Vagina (tissue), 2 donors: ENCODE results near the gene LENG8.

Source experiments
- POLR2A ChIP-seq, 2 donors: fragments of 450-650 bp; IDR thresholded peaks; one replicate each; pipeline ENCODE4 v1.6.1; 2017; ENCODE audit warnings: antibody characterized with exemption in 2 of 2, mild to moderate bottlenecking in 2 of 2, moderate library complexity in 2 of 2
- POLR2AphosphoS5 ChIP-seq, 2 donors: sonication (generic); formaldehyde crosslinking; IDR thresholded peaks; one replicate each; pipeline ENCODE4 v1.9.0; 2017; ENCODE audit warnings: antibody characterized with exemption in 2 of 2, mild to moderate bottlenecking in 2 of 2, low read depth in 1 of 2; ENCODE audit not compliant: insufficient read depth in 1 of 2
- TF ChIP-seq, protein P1 (sequence below), 3 experiments: fragments of 450-650 bp in 2 of 3; fragments of 200-600 bp in 1 of 3; sonication (generic) in 1 of 3; IDR thresholded peaks; one replicate each; pipeline ENCODE4 v1.5.1; 2017 to 2019; ENCODE audit warnings: antibody characterized with exemption in 3 of 3, mild to moderate bottlenecking in 2 of 3, moderate library complexity in 2 of 3

DNA sequence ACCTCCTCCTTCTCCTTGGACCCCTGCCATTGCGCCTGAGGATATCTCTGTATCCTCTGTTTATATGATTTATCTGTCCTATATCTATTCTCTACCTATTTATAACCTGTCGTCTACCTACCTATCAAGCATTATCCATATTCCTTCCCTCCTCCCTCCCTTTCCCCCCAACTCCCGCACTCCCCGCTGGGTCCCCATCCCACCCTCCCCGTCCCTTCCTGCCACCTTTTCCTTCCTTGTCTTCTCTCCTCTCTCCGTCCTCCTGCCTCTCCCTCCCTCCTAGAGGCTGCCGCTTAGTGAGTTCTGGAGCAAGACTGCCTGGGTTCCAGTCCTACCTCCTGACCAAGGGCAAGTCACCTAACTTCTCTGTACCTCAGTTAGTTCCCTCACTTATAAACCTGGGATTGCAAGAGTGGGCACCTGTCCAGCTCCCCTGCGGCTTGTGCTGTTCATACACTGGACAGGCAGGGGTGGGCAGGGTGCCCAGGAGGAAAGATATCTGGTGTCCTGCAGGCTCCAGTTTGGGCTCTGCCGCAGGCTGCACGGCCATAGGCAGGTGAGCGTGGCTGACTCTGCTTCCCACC lies 17.7 kb upstream of the LENG8 start:
- TF ChIP-seq POLR2A (IDR thresholded peaks at IDR 0.05): no peak
- TF ChIP-seq, protein P1, sequence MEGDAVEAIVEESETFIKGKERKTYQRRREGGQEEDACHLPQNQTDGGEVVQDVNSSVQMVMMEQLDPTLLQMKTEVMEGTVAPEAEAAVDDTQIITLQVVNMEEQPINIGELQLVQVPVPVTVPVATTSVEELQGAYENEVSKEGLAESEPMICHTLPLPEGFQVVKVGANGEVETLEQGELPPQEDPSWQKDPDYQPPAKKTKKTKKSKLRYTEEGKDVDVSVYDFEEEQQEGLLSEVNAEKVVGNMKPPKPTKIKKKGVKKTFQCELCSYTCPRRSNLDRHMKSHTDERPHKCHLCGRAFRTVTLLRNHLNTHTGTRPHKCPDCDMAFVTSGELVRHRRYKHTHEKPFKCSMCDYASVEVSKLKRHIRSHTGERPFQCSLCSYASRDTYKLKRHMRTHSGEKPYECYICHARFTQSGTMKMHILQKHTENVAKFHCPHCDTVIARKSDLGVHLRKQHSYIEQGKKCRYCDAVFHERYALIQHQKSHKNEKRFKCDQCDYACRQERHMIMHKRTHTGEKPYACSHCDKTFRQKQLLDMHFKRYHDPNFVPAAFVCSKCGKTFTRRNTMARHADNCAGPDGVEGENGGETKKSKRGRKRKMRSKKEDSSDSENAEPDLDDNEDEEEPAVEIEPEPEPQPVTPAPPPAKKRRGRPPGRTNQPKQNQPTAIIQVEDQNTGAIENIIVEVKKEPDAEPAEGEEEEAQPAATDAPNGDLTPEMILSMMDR (IDR thresholded peaks at IDR 0.05): no peak
- no peak for TF ChIP-seq POLR2AphosphoS5 (IDR thresholded peaks at IDR 0.05; ENCODE audit: insufficient read depth in 1 of 2, low read depth in 1 of 2)
